Thyroid gland (tissue), 4 donors: Measurements from ENCODE around the gene SST. TPM values are rescaled to one million over a fixed set of nuclear protein-coding genes. Genes with fewer than 3 reads are reported as not detected.

Experiments used
- DNase-seq, 2 donors: peaks; one replicate each; pipeline ENCODE4 v3.0.0-alpha.2; 2019
- H3K27ac ChIP-seq, 3 donors: fragments of 200-600 bp; sonication (generic); 1 replicate in 2 of 3; 2 replicates in 1 of 3; pipeline ENCODE4 v1.5.1; 2016 to 2019; ENCODE audit warnings: mild to moderate bottlenecking in 1 of 3, moderate library complexity in 1 of 3
- H3K27me3 ChIP-seq: fragments of 200-600 bp; sonication (generic); one replicate; pipeline ENCODE4 v1.5.1; 2019
- H3K36me3 ChIP-seq, 2 donors: fragments of 200-600 bp; sonication (generic); one replicate each; pipeline ENCODE4 v1.5.1; 2016 to 2019
- H3K4me1 ChIP-seq, 2 donors: fragments of 200-600 bp; sonication (generic); one replicate each; pipeline ENCODE4 v1.5.1; 2017 to 2019
- H3K4me3 ChIP-seq, 3 donors: fragments of 200-600 bp; sonication (generic); replicated peaks in 1 of 3; 1 replicate in 2 of 3; 2 replicates in 1 of 3; pipeline ENCODE4 v1.5.1; 2016; ENCODE audit warnings: mild to moderate bottlenecking in 1 of 3
- H3K9me3 ChIP-seq: fragments of 200-600 bp; sonication (generic); one replicate; pipeline ENCODE4 v1.5.1; 2017
- CTCF ChIP-seq, 6 experiments: fragments of 200-600 bp in 3 of 6; fragments of 450-650 bp in 3 of 6; sonication (generic) in 3 of 6; IDR thresholded peaks; one replicate each; pipeline ENCODE4 v1.5.1; 2016 to 2019; ENCODE audit warnings: antibody characterized with exemption in 6 of 6, mild to moderate bottlenecking in 2 of 6, inconsistent platforms in 1 of 6, moderate library complexity in 1 of 6
- POLR2A ChIP-seq, 2 donors: fragments of 450-650 bp; IDR thresholded peaks; one replicate each; pipeline ENCODE4 v1.6.1; 2017; ENCODE audit warnings: antibody characterized with exemption in 2 of 2, mild to moderate bottlenecking in 2 of 2, moderate library complexity in 1 of 2
- WGBS, 2 donors: methylation state at CpG; one replicate each; pipeline ENCODE4 v1.1.5; 2017; 5-methylcytosine and 5-hydroxymethylcytosine counted together
- intact Hi-C: fragments of 100-400 bp; cut with DNase I; formaldehyde crosslinking; loops from one replicate; pipeline ENCODE4 v1.15.1; 2023
- total RNA-seq, 4 donors: library from RNA; depleted of rRNA; stranded (reverse); fragments of >200 nt; gene quantifications; one replicate each; pipeline ENCODE4 v1.2.3, GENCODE V29; 2016

The SST gene
- total RNA-seq: 1 to 10 TPM in 1 of 4 donors, not detected in 3; 1.5 TPM

GRCh38 chr3:187669675-187670504 lies at the start of gene SST:
TSS of gene SST (minus strand) at chr3:187670394. CDS start at chr3:187670291, 103 bp downstream.
- Histone ChIP-seq H3K27ac (no peak within 1 kb of the TSS), H3K4me1 (no peaks in the 10 kb centered on the region), H3K36me3 (no peaks in the 10 kb centered on the region), H3K9me3 (no peaks in the 10 kb centered on the region), H3K27me3 (no peaks in the 10 kb centered on the region), H3K4me3 (no peak within 1 kb of the TSS)
- intact Hi-C loops: loop anchor here (10.0 kb wide), 1 partner anchor 445 kb away; no protein-coding TSS in a partner anchor
- 7 to 14% methylated on average over 39 to 46 of the region's 46 CpGs for WGBS, 2 donors
- DNase-seq: peak; percentile 30 to 56
- TF ChIP-seq CTCF (IDR thresholded peaks at IDR 0.05): no peak
- no peak for TF ChIP-seq POLR2A (IDR thresholded peaks at IDR 0.05)

- Histone ChIP-seq H3K9me3 (no peaks in the 10 kb centered on the region), H3K4me3 (no peak overlapping the region), H3K27ac (no peak overlapping the region), H3K36me3 (peaks cover 34 to 40% of the 10 kb centered on the region in 2 donors), H3K27me3 (no peaks in the 10 kb centered on the region), H3K4me1 (no peaks in the 10 kb centered on the region)
- 51 to 70% methylated on average over 6 of the region's 6 CpGs for WGBS, 2 donors
- intact Hi-C loops: no loop called here
- DNase-seq: peak in 1 of 2 donors; percentile 34
- TF ChIP-seq CTCF (IDR thresholded peaks at IDR 0.05) (no peak), POLR2A (IDR thresholded peaks at IDR 0.05) (no peak)
Measured at GRCh38 chr3:187719628-187720336, 49.6 kb upstream of the SST start.

GRCh38 chr3:187718802-187719201 lies 48.6 kb upstream of the SST start:
- whole genome bisulfite sequencing, 2 donors: 92 to 94% methylated on average over 5 of the region's 5 CpGs
- TF ChIP-seq POLR2A (IDR thresholded peaks at IDR 0.05) (no peak), CTCF (IDR thresholded peaks at IDR 0.05) (no peak)
- intact Hi-C loops: no loop called here
- Histone ChIP-seq H3K27ac (no peak overlapping the region), H3K4me3 (no peak overlapping the region), H3K27me3 (no peaks in the 10 kb centered on the region), H3K9me3 (no peaks in the 10 kb centered on the region), H3K4me1 (no peaks in the 10 kb centered on the region), H3K36me3 (peaks cover 25 to 30% of the 10 kb centered on the region in 2 donors)
- no peak for DNase-seq

GRCh38 chr3:187717572-187717971 lies 47.4 kb upstream of the SST start:
- no peak overlapping the region for H3K27ac ChIP-seq
- H3K9me3 ChIP-seq: no peaks in the 10 kb centered on the region
- no peaks in the 10 kb centered on the region for H3K27me3 ChIP-seq
- intact Hi-C loops: no loop called here
- no peak for DNase-seq
- TF ChIP-seq POLR2A (IDR thresholded peaks at IDR 0.05) (no peak), CTCF (IDR thresholded peaks at IDR 0.05) (no peak)
- H3K4me3 ChIP-seq: no peak overlapping the region
- H3K36me3 ChIP-seq: peaks cover 15 to 18% of the 10 kb centered on the region in 2 donors
- WGBS, 2 donors: 60 to 68% methylated on average over 1 of the region's 1 CpG
- no peaks in the 10 kb centered on the region for H3K4me1 ChIP-seq
